ENCODE data around the gene NBPF3.
"Not testable (repeated sequence)": the region's sequence is repeated elsewhere in the genome, so short reads cannot be mapped to it uniquely, and the experiment has no call there.

NBPF3 gene, protein sequence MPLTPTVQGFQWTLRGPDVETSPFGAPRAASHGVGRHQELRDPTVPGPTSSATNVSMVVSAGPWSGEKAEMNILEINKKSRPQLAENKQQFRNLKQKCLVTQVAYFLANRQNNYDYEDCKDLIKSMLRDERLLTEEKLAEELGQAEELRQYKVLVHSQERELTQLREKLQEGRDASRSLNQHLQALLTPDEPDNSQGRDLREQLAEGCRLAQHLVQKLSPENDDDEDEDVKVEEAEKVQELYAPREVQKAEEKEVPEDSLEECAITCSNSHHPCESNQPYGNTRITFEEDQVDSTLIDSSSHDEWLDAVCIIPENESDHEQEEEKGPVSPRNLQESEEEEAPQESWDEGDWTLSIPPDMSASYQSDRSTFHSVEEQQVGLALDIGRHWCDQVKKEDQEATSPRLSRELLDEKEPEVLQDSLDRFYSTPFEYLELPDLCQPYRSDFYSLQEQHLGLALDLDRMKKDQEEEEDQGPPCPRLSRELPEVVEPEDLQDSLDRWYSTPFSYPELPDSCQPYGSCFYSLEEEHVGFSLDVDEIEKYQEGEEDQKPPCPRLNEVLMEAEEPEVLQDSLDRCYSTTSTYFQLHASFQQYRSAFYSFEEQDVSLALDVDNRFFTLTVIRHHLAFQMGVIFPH

DNA sequence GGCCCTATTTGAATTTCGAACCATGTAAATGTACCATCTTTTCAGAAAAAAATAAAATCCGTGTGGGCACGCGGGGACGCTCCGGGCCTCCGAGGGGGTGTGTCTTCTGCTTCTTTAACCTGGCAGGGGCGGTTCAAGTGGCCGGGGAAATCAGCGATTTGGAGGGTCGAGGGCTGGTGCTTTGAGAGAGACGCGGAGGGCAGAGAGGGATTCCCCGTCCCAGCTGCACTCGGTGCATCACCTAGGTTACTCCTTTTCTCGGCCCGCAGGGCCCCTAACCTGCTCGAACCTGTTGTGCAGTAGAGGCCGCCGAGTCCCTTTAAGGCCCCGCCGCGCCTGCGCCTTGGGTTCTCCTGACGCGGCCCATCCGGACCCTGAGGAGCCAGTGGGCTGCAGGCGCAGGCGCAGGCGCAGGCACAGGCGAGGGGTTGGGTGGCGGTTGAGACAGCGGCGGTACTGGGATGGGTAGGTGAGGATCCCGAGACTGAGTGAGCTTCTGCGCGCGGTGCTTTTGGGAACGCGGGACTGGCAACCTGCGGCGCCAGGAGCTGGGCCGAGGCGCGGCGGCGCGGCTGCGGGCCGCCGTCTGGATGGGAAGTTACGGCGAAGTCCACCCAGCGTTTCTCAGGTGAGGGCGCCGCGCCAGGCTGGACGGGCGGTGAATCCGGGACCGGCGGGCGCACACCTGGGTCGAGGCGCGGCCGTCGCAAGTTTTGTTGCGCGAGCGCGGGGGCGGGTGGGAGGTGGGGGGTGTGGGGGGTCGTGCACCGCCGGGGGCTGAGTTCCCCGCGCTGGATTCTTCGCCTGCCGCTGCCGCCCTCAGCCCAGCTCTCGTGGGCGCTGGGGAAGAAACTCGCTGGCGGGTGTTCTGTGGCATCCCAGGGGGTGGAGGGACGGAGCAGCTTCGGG lies at the start of gene NBPF3:
TSS of gene NBPF3 (plus strand) at position 417 of the 909 bp plus-strand sequence. CDS start 4,950 bp downstream, outside the sequence.
- peak; percentile 85 for DNase-seq

DNA sequence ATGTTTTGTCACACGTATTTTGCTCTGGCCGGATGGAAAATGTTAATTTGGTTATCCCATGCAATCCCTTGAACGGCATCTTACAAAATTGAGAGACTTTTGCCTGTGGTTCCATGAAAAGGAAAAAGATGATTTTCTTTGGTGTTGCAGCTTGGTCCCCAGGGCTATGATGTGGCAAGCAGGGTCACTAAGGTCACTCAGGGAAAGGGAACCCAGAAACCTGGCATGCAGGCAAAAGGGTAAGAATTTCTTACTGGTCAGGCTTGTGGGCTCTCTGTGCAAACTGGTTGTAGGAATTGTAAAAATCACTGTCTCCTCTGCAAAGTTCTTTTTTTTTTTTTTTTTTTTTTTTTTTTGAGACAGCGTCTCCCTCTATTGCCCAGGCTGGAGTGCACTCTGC lies 48.4 kb upstream of the NBPF3 start:
- DNase-seq = no peak

DNA sequence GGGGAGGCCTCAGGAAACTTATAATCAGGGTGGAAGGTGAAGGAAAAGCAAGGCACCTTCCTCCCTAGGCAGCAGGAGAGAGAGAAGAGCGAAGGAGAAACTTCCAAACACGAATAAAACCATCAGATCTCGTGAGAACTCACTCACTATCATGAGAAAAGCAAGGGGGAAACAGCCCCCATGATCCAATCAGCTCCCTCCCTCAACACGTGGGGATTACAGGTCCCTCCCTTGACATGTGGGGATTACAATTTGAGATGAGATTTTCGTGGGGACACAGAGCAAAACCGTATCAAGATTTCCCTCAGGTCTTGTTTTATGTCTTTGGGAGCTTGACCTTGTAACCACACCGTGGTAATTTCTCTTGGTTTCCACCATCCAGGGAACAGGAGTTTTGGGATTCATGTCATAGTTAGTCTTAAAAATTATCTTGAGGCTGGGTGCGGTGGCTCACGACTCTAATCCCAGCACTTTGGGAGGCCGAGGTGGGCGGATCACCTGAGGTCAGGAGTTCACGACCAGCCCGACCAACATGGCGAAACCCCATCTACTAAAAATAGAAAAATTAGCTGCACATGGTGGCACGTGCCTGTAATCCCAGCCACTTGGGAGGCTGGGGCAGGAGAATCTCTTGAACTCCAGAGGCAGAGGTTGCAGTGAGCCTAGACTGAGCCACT lies 47.2 kb upstream of the NBPF3 start:
- DNase-seq = no peak

DNA sequence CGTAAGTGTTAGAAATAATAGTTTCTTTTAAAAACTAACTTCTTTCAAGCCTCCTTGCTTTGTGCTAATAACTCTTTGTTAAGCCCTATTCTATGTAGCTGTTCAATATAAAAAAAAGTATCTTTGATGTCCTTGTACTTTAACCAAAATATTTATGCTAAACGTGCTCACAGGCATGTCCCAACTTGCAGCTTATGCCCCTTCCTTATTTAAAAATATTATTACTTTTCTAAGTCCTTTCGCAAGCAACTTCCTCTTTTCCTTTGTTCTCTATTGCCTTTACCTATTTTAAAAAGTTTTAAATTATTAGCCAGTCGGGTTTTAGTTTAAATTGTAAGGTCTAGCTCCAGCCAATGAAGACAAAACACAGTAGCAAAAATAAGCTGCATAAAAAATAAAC lies 43.4 kb upstream of the NBPF3 start:
- no peak for DNase-seq

DNA sequence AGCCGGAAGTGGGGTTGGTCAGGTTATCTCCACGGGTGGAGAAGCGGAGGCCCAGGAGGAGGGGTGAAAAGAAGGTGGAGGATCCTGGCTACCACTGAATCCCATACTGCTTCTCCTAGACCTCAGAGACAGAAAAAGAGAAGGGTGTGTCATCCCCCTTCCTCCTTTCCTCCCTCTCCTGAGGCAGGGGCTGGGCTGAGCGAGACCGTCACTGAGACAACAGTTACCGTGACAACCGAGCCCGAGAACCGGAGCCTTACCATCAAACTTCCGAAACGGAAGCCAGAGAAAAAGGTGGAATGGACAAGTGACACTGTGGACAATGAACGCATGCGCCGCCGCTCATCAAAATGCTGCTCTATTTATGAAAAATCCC lies 42.1 kb upstream of the NBPF3 start:
- DNase-seq = peak; percentile 27

DNA sequence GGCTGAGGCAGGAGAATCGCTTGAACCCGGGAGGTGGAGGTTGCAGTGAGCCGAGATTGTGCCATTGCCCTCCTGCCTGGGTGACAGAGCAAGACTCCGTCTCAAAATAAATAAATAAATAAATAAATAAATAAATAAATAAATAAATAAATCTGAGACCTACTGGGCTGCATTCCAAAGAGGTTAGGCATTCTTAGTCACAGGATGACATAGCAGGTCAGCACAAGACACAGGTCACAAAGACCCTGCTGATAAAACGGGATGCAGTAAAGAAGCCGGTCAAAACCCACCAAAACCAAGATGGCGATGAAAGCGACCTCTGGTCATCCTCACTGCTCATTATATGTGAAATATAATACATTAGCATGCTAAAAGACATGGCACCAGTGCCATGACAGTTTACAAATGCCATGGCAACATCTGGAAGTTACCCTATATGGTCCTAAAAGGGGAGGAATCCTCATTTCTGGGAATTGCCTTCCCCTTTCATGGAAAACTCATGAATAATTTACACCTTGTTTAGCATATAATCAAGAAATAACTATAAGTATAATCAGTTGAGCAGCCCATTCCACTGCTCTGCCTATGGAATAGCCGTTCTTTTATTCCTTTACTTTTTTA lies 38.1 kb upstream of the NBPF3 start:
- DNase-seq = not testable (repeated sequence)

DNA sequence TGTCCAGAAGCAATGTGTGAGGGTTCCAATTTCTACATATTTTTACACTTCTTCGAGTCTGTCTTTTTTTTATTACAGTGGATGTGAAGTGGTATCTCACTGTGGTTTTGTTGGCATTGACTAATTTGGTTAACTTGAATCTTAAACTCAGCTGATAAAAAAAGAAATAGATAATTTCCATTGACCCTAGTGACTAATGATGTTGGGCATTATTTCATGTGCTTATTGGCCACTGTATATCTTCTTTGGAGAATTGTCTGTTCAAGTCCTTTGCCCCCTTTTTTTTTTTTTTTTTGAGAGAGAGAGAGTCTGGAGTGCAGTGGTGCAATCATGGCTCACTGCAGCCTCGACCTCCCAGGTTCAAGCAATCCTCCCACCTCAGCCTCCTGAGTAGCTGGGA lies 33.3 kb upstream of the NBPF3 start:
- no peak for DNase-seq

DNA sequence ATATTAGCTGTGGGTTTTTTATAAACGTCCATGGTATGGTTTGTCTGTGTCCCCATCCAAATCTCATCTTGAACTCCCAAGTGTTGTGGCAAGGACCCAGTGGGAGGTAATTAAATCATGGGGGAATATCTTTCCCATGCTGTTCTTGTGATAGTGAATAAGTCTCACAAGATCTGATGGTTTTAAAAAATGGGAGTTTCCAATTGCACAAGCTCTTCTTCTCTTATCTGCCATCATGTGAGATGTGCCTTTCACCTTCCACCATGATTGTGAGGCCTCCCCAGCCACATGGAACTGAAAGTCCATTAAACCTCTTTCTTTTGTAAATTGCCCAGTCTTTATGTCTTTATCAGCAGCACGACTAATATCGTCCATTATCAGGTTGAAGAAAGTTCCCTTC lies 30.0 kb upstream of the NBPF3 start:
- DNase-seq = not testable (repeated sequence)

DNA sequence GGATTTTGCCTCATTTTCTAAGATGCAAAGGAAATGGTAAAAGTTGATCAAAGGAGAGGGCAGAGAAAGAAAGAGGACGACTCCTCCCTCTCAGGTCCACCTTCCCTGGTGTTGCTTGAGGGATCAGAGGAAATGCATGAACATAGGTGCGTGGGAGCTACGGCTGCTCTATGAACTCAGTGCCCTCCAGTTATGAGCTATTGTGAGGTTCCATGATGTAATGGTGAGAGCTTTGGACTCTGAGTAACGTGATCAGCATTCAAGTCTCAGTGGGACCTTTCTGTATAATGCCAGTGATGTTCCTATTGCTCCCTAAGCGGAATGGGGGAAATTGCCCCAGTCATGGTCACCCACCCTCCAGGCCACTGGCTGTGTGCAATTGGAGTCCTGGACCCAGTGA lies 25.9 kb upstream of the NBPF3 start:
- no peak for DNase-seq

DNA sequence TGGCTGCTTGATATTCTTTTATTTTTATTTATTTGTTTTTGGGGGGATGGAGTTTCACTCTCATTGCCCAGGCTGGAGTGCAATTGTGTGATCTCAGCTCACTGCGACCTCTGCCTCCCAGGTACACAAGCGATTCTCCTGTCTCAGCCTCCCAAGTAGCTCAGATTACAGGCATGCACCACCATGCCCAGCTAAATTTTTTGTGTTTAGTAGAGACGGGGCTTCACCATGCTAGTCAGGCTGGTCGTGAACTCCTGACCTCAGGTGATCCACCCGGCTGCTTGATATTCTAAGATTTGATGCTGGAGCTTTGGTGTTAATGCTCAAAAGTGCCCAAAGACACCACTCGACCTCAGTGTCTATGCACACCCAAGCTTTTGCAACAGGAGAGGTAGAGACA lies 19.6 kb upstream of the NBPF3 start:
- DNase-seq = not testable (repeated sequence)

DNA sequence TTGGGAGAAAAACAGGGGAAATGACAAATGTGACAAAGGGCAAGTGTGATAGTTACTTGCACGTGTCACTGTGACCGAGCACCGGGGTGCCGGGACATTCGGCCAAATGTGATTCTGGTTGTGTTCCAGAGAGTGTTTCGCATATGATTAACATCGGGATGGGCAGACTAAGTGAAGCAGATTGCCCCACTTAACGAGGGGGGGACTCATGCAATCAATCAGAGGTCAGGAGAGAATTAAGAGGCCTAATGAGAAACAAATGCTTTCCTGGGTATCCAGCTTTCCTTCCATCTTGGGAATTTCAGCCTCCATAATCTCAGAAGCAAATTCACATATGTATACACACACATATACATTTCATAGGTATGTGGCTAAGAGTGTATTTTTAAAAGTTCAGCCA lies 18.6 kb upstream of the NBPF3 start:
- DNase-seq = not testable (repeated sequence)

DNA sequence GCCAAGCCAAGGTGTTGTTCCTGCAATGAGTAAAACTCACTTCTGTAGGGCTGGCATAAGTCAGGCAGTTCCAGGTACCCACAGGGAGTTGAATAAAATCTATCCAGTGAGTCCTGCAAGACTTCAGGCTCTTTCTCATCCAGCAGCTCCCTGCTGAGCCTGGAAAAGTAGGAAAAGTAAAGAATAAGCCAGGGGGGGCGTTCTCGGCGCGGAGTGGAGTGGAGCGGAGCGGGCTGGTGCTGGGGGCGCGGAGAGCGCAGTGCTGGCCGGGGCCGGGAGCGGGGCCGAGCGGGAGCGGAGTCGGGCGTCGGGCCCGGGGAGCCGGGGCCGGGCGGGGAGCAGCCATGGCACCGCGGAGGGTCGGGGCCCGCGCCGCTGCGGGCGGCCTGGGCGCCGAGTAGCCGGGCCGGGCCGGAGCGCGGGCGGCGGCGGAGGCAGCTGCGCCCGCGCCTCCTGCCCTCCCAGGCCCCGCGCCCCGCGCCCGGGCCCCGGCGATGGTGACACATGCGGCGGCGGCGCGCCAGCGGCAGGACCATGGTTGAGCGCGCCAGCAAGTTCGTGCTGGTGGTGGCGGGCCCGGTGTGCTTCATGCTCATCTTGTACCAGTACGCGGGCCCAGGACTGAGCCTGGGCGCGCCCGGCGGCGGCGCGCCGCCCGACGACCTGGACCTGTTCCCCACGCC lies 12.0 kb upstream of the NBPF3 start:
- DNase-seq = not testable (repeated sequence)

DNA sequence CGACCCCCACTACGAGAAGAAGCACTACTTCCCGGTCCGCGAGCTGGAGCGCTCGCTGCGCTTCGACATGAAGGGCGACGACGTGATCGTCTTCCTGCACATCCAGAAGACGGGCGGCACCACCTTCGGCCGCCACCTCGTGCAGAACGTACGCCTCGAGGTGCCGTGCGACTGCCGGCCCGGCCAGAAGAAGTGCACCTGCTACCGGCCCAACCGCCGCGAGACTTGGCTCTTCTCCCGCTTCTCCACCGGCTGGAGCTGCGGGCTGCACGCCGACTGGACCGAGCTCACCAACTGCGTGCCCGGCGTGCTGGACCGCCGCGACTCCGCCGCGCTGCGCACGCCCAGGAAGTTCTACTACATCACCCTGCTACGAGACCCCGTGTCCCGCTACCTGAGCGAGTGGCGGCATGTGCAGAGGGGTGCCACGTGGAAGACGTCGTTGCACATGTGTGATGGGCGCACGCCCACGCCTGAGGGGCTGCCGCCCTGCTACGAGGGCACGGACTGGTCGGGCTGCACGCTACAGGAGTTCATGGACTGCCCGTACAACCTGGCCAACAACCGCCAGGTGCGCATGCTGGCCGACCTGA lies 11.4 kb upstream of the NBPF3 start:
- DNase-seq = not testable (repeated sequence)

DNA sequence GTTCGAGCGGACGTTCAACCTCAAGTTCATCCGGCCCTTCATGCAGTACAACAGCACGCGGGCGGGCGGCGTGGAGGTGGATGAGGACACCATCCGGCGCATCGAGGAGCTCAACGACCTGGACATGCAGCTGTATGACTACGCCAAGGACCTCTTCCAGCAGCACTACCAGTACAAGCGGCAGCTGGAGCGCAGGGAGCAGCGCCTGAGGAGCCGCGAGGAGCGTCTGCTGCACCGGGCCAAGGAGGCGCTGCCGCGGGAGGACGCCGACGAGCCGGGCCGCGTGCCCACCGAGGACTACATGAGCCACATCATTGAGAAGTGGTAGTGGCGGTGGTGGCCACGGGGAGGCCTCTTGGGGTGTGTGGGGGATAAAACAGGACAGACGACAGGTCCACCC lies 10.7 kb upstream of the NBPF3 start:
- not testable (repeated sequence) for DNase-seq

DNA sequence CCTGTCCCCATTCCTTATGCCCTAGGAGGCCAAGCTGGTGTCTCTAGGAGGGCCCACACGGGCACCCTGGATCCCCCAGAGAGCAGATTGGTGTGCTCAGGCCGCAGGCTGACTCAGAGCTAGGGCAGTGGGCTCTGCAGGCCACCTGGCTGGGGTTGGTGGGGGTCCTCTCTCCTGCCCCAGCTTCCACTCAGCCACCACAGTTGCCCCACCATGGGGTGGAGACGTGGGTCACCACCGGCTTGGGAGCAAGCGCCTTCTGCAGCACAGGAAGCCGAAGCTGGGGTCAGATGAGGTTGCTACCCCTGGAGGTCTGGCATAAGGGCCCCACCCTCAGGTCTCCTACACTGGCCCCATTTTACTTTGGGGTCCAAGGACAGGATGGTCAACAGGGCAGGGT lies 9.1 kb upstream of the NBPF3 start:
- DNase-seq = not testable (repeated sequence)

DNA sequence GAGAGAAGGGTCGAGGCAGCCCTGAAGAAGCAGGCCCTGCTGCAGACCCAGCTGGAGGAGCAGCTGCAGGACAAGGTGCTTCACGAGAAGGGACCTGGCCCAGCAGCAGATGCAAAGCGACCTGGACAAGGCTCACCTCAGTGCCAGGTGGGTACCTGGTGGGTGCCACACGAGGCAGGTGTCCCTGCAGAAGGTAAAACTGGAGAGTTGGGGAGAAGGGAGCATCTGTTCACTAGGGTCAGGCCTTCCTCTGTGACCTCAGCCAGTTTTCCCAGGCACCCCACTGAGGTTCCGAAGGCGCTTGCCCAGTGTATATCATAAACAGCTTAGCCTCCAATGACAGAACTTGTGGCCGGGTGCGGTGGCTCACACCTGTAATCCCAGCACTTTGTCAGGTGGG lies 5.5 kb upstream of the NBPF3 start:
- no peak for DNase-seq

DNA sequence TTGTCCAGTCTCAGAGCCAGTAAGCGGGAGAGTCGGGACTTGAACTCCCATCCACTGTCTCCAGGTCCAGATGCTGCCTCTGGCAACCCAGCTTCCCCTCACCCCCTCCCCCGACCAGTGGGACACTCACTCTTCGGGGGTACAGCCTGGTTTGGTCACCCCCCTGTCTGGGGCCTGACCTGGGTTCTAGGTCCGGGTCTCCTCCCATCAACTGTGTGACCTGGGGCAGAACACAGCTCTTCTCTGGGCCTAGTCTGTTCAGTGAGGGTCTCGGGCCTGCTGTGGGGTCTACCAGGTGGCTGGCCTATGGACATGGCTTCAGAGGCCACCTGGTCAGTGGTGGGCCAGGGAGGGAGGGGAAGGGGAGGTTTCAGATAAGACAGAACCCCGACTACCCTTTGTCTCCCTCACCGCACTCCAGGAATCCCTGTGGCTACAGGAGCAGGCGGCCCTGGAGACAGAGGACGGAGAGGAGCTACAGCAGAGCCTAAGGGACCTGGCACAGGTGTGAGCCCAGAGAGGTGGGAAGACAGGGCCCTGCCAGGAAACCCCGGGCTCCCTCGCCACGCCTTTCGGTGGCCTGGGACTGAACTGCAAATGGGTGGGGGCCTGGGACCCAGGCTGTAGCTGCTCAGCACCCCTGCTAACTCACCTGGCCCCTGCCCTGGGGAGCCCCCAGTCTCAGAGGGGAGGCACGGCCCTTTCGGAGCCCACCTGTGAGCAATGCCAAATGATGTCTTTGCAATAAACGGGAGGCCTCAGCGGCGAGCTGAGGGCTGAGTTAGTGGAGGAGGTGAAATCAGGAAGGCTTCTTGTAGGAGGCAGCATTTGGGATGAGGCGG lies 4.1 kb upstream of the NBPF3 start:
- DNase-seq = no peak

DNA sequence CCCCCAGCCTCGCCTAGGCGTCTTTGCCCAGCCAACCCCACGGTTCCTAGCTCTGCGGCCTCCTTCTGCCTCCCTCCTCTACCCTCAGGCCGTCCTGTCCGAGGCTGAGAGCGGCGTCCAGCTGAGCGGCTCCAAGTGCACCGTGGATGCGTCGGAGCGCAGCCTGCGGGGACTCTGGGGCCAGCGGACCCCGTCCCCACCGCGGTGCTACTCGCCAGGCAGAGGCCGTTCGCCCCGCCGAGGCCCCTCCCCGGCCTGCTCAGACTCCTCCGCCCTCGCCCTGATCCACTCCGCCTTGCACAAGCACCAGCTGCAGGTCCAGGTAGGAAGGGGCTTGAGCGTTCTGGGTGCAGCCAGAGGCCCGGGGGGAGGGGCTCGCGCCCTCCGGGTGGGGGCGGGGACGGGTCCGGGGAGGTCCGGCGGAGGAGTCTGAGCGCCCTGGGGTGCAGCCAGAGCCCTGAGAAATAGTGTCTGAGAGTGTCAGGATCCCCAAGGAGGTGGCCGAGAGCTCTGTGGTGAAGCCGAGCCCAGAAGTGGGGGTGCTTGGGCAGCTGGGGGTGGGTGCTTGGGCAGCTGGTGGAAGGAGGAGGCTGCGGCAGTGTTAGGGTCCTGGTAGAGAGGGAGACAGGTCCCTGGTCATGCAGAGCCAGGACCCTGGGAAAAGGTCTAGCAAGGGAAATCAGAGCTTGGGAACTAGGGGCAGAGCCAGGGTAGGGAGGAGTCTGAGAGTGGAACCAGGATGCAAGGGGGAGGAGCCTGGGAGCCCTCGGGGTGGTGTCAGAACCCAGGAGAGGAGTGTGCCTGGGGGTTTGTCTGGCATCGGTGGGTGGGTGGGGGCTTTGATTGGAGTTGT lies 3.2 kb upstream of the NBPF3 start:
- DNase-seq = no peak

DNA sequence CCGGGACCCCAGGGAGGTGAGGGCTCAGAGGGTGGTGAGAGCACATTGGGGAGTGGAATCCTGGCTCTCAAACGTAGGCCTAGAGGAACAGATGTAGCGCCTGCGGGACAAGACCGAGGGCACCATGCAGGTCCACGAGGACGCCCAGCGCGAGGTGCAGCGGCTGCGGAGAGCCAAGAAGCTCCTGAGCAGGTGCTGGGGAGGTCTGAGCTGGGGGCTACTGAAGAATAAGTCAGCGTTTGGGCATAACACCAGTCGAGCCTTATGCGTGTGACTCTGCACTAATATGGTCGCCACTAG lies 2.6 kb upstream of the NBPF3 start:
- no peak for DNase-seq
